HL-60 (cell line): ENCODE results near the gene ATXN8OS.
"Not testable (repeated sequence)": the region's sequence is repeated elsewhere in the genome, so short reads cannot be mapped to it uniquely, and the experiment has no call there.

ENCODE experiments used
- DNase-seq, 2 experiments: peaks; one replicate each; pipeline ENCODE4 v3.0.0-alpha.2; 2010 to 2020; ENCODE audit warnings: low read depth in 1 of 2, low spot score in 1 of 2
- H3K27ac ChIP-seq: fragments of 250-450 bp; sonication (Bioruptor Pico); replicated peaks from 2 replicates; pipeline ENCODE4 v1.5.1; 2020; ENCODE audit warnings: mild to moderate bottlenecking, moderate library complexity
- H3K27me3 ChIP-seq: fragments of 250-450 bp; sonication (Bioruptor Pico); 2 replicates; pipeline ENCODE4 v1.5.1; 2021; ENCODE audit warnings: mild to moderate bottlenecking, moderate library complexity; ENCODE audit not compliant: insufficient read depth, poor library complexity, severe bottlenecking
- H3K4me3 ChIP-seq: replicated peaks from 2 replicates; pipeline ENCODE4 v1.5.1; 2011; ENCODE audit warnings: mild to moderate bottlenecking, control low read depth, low read length; ENCODE audit not compliant: insufficient read depth
- CTCF ChIP-seq: IDR thresholded peaks from one replicate; pipeline ENCODE4 v1.5.1; 2011; ENCODE audit warnings: low read length, control low read depth, inconsistent platforms; ENCODE audit not compliant: insufficient read depth
- GABPA ChIP-seq: IDR thresholded peaks from 2 replicates; pipeline ENCODE4 v1.6.1; 2012; ENCODE audit warnings: low read depth
- POLR2AphosphoS5 ChIP-seq: IDR thresholded peaks from 2 replicates; pipeline ENCODE4 v1.6.1; 2012; ENCODE audit warnings: low read depth
- REST ChIP-seq: IDR thresholded peaks from 2 replicates; pipeline ENCODE4 v1.6.1; 2012; ENCODE audit warnings: low read depth; ENCODE audit not compliant: insufficient replicate concordance
- SPI1 ChIP-seq: IDR thresholded peaks from 2 replicates; pipeline ENCODE4 v1.6.1; 2012; ENCODE audit warnings: low read depth, mild to moderate bottlenecking, borderline replicate concordance

ATXN8OS gene

GRCh38 chr13:70125693-70126092 lies 18.1 kb downstream of the ATXN8OS start:
- Histone ChIP-seq H3K27ac (no peak overlapping the region), H3K4me3 (no peak overlapping the region), H3K27me3 (no peaks in the 10 kb centered on the region)
- TF ChIP-seq CTCF (no peak), GABPA (no peak), POLR2AphosphoS5 (no peak), SPI1 (no peak), REST (no peak)
- no peak for DNase-seq

- Histone ChIP-seq H3K27ac (no peak overlapping the region), H3K27me3 (no peaks in the 10 kb centered on the region), H3K4me3 (no peak overlapping the region)
- no peak for DNase-seq
- TF ChIP-seq SPI1, result no peak
- no peak for TF ChIP-seq REST
- TF ChIP-seq POLR2AphosphoS5, result no peak
- TF ChIP-seq CTCF, result no peak
- no peak for TF ChIP-seq GABPA
Measured at GRCh38 chr13:70128098-70128497, 20.5 kb downstream of the ATXN8OS start.

GRCh38 chr13:70142658-70143057 lies 35.0 kb downstream of the ATXN8OS start:
- not testable (repeated sequence) for H3K4me3 ChIP-seq, H3K27me3 ChIP-seq, DNase-seq, H3K27ac ChIP-seq

- no peaks in the 10 kb centered on the region for H3K27me3 ChIP-seq
- no peak for DNase-seq
- no peak overlapping the region for H3K4me3 ChIP-seq
- TF ChIP-seq CTCF (no peak), POLR2AphosphoS5 (no peak), REST (no peak), GABPA (no peak), SPI1 (no peak)
- no peak overlapping the region for H3K27ac ChIP-seq
Measured at GRCh38 chr13:70162141-70162540, 54.5 kb downstream of the ATXN8OS start.
